NCI-H1417 (cell line): ENCODE results near the gene RAPGEF1.
"Not testable (repeated sequence)": the region's sequence is repeated elsewhere in the genome, so short reads cannot be mapped to it uniquely, and the experiment has no call there.

ENCODE experiments used
- DNase-seq, 3 experiments: peaks; one replicate each; lab custom pipeline; 2025; lab: John Stamatoyannopoulos, UW

Gene RAPGEF1

GRCh38 chr9:131731237-131731636 lies 8.6 kb downstream of the RAPGEF1 start:
- no peak for DNase-seq

- DNase-seq: no peak
Observed at GRCh38 chr9:131728961-131729360, 10.9 kb downstream of the RAPGEF1 start.

- no peak for DNase-seq
Observed at GRCh38 chr9:131728546-131728910, 11.3 kb downstream of the RAPGEF1 start.

- DNase-seq: peak in 1 of 3 experiments; percentile 24
Observed at GRCh38 chr9:131727795-131728545, 11.9 kb downstream of the RAPGEF1 start.

GRCh38 chr9:131727184-131727759 lies 12.6 kb downstream of the RAPGEF1 start:
- no peak for DNase-seq

GRCh38 chr9:131724683-131725082 lies 15.2 kb downstream of the RAPGEF1 start:
- DNase-seq: no peak

GRCh38 chr9:131723632-131724031 lies 16.2 kb downstream of the RAPGEF1 start:
- DNase-seq: no peak

- peak; percentile 20 to 94 (median 71) for DNase-seq
Observed at GRCh38 chr9:131722255-131722654, 17.6 kb downstream of the RAPGEF1 start.

- no peak for DNase-seq
Observed at GRCh38 chr9:131721076-131721475, 18.8 kb downstream of the RAPGEF1 start.

- no peak for DNase-seq
Observed at GRCh38 chr9:131720330-131720729, 19.5 kb downstream of the RAPGEF1 start.

GRCh38 chr9:131719262-131719908 lies 20.5 kb downstream of the RAPGEF1 start:
- DNase-seq: no peak

GRCh38 chr9:131717719-131718460 lies 22.0 kb downstream of the RAPGEF1 start:
- DNase-seq: no peak

GRCh38 chr9:131715906-131716305 lies 24.0 kb downstream of the RAPGEF1 start:
- DNase-seq: no peak

- no peak for DNase-seq
Observed at GRCh38 chr9:131714821-131715220, 25.1 kb downstream of the RAPGEF1 start.

- DNase-seq: no peak
Observed at GRCh38 chr9:131714161-131714646, 25.7 kb downstream of the RAPGEF1 start.

- no peak for DNase-seq
Observed at GRCh38 chr9:131713016-131713415, 26.9 kb downstream of the RAPGEF1 start.

GRCh38 chr9:131712151-131712716 lies 27.6 kb downstream of the RAPGEF1 start:
- no peak for DNase-seq

GRCh38 chr9:131709771-131710431 lies 30.0 kb downstream of the RAPGEF1 start:
- no peak for DNase-seq

- DNase-seq: not testable (repeated sequence)
Observed at GRCh38 chr9:131709010-131709770, 30.7 kb downstream of the RAPGEF1 start.

GRCh38 chr9:131708226-131709002 lies 31.5 kb downstream of the RAPGEF1 start:
- DNase-seq: peak in 1 of 3 experiments; percentile 9
